SU-DHL-6 (cell line): Measurements from ENCODE around the gene KCNA3.

ENCODE experiments used
- H2AFZ ChIP-seq: fragments of 200-600 bp; sonication (generic); 2 replicates; pipeline ENCODE4 v1.6.1; 2014; ENCODE audit warnings: low read depth, mild to moderate bottlenecking, moderate library complexity, mixed read lengths, antibody characterized with exemption, low read length; ENCODE audit not compliant: severe bottlenecking
- H3F3A ChIP-seq: fragments of 200-600 bp; shearing (Covaris generic); 2 replicates; pipeline ENCODE4 v1.6.0; 2016; ENCODE audit warnings: antibody characterized with exemption, mild to moderate bottlenecking; ENCODE audit not compliant: insufficient read depth
- H3K27ac ChIP-seq: fragments of 200-600 bp; sonication (generic); 2 replicates; pipeline ENCODE4 v1.5.1; 2016; ENCODE audit warnings: low read depth, mild to moderate bottlenecking, low read length, moderate library complexity, mixed read lengths
- H3K27me3 ChIP-seq: fragments of 200-600 bp; sonication (generic), shearing (Covaris generic); 2 replicates; pipeline ENCODE4 v1.6.0; 2014; ENCODE audit warnings: mild to moderate bottlenecking, low read length
- H3K36me3 ChIP-seq: fragments of 200-600 bp; sonication (generic); 2 replicates; pipeline ENCODE4 v1.6.1; 2014; ENCODE audit warnings: mild to moderate bottlenecking, low read length, mixed read lengths
- H3K4me2 ChIP-seq: fragments of 300-600, 200-600 bp; shearing (Covaris generic), sonication (generic); 2 replicates; pipeline ENCODE4 v1.6.0; 2014; ENCODE audit warnings: low read length, low read depth, mild to moderate bottlenecking; ENCODE audit not compliant: poor library complexity, severe bottlenecking
- H3K4me3 ChIP-seq: fragments of 200-600 bp; sonication (generic); 2 replicates; pipeline ENCODE4 v1.5.1; 2014; ENCODE audit warnings: antibody characterized with exemption, low read length, mild to moderate bottlenecking, mixed read lengths; ENCODE audit not compliant: insufficient read depth, poor library complexity, severe bottlenecking
- H3K79me2 ChIP-seq: fragments of 200-600 bp; sonication (generic); 2 replicates; pipeline ENCODE4 v1.6.1; 2014; ENCODE audit warnings: mild to moderate bottlenecking, low read length, moderate library complexity; ENCODE audit not compliant: insufficient read depth
- H3K9ac ChIP-seq: fragments of 200-600 bp; sonication (generic); 2 replicates; pipeline ENCODE4 v1.7.0; 2014; ENCODE audit warnings: mild to moderate bottlenecking, low read length
- H3K9me2 ChIP-seq: fragments of 200-600 bp; sonication (generic); replicated peaks from 2 replicates; pipeline ENCODE4 v1.6.1; 2014; ENCODE audit warnings: low read length; ENCODE audit not compliant: insufficient read depth
- H3K9me3 ChIP-seq: fragments of 200-600 bp; sonication (generic); 2 replicates; pipeline ENCODE4 v1.6.1; 2014; ENCODE audit warnings: low read length, mixed read lengths; ENCODE audit not compliant: insufficient read depth
- H4K20me1 ChIP-seq: fragments of 200-600 bp; sonication (generic); 2 replicates; pipeline ENCODE4 v1.6.1; 2014; ENCODE audit warnings: low read depth, mild to moderate bottlenecking, antibody characterized with exemption, low read length, moderate library complexity, mixed read lengths
- EZH2phosphoT487 ChIP-seq: fragments of 200-600 bp; sonication (generic), shearing (Covaris generic); conservative IDR thresholded peaks from 2 replicates; pipeline ENCODE4 v1.6.1; 2018; ENCODE audit warnings: mild to moderate bottlenecking, antibody characterized with exemption, low read length, moderate library complexity, mixed read lengths
- TF ChIP-seq, protein P1 (sequence below): fragments of 200-600 bp; sonication (generic); IDR thresholded peaks from one replicate; pipeline ENCODE4 v1.5.1; 2017; ENCODE audit warnings: antibody characterized with exemption, mild to moderate bottlenecking, low read length, moderate library complexity; ENCODE audit not compliant: insufficient read depth, poor library complexity, severe bottlenecking

The KCNA3 gene

DNA sequence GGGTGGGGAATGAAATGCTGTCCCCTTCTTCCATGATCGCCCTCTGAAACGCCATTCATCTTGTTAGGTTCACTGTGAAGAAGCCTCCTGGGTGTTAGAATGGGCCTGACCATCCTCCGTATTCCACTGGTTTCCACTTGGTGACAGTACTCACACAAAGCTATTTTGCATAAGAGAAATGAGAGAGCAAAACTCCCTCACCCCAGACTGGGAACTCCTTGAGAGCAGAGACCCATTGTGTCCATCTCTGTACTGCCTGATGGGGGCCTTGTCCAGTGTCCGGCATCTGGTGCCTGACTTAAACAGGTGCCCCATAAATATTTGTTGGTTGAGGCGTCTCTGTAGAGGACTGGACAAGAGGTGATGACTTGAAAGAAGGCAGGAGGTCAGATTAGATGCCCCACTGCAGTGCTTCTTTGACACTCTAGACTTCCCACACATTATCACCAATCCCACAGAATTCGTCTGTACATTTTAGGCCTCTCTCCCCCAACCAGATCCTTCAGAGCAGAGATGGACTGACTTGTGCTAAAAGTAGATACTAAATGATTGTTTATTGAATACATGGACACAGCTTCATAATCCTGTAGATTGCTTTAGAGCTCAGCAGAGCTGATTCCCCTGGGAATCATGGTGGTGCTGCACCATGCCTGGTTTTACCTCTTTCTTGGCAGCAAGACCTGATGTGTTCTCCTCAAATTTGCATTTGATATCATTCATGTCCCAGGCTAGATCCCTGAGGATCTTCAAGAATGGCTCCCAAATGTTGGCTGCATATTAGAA is 46.2 kb downstream of the KCNA3 start:
- Histone ChIP-seq H3F3A (no peaks in the 10 kb centered on the region), H2AFZ (no peak overlapping the region), H4K20me1 (no peaks in the 10 kb centered on the region), H3K36me3 (no peaks in the 10 kb centered on the region), H3K9ac (no peak overlapping the region), H3K4me3 (no peak overlapping the region), H3K27ac (no peak overlapping the region), H3K9me2 (no peaks in the 10 kb centered on the region), H3K79me2 (no peaks in the 10 kb centered on the region), H3K27me3 (no peaks in the 10 kb centered on the region), H3K4me2 (no peak overlapping the region), H3K9me3 (no peaks in the 10 kb centered on the region)
- TF ChIP-seq, protein P1, sequence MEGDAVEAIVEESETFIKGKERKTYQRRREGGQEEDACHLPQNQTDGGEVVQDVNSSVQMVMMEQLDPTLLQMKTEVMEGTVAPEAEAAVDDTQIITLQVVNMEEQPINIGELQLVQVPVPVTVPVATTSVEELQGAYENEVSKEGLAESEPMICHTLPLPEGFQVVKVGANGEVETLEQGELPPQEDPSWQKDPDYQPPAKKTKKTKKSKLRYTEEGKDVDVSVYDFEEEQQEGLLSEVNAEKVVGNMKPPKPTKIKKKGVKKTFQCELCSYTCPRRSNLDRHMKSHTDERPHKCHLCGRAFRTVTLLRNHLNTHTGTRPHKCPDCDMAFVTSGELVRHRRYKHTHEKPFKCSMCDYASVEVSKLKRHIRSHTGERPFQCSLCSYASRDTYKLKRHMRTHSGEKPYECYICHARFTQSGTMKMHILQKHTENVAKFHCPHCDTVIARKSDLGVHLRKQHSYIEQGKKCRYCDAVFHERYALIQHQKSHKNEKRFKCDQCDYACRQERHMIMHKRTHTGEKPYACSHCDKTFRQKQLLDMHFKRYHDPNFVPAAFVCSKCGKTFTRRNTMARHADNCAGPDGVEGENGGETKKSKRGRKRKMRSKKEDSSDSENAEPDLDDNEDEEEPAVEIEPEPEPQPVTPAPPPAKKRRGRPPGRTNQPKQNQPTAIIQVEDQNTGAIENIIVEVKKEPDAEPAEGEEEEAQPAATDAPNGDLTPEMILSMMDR = no peak
- no peak for TF ChIP-seq EZH2phosphoT487

DNA sequence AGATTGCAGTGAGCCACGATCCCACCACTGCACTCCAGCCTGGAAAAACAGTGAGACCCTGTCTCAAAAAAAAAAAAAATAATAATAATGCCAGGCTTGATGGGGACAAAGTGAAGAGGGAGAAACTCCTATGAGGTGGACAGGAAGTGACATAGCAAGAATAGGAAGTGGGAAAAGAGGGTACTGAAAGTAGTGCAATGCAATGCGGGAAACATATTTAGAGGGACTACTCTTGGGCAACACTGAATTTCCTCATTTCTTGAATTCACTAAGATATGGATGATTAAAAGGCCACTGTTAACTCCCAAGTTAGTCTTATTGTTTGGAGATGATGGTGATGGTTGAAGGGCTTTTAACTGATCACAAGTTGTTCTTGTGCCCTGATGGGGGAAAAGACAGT is 47.0 kb downstream of the KCNA3 start:
- TF ChIP-seq, protein P1 = no peak
- no peak for TF ChIP-seq EZH2phosphoT487
- H3K9ac ChIP-seq = no peak overlapping the region
- H3K27me3 ChIP-seq = no peaks in the 10 kb centered on the region
- H3K79me2 ChIP-seq = no peaks in the 10 kb centered on the region
- no peaks in the 10 kb centered on the region for H3K9me2 ChIP-seq
- no peak overlapping the region for H3K4me3 ChIP-seq
- H3K36me3 ChIP-seq = no peaks in the 10 kb centered on the region
- H4K20me1 ChIP-seq = no peaks in the 10 kb centered on the region
- H3K4me2 ChIP-seq = no peak overlapping the region
- no peak overlapping the region for H2AFZ ChIP-seq
- H3K9me3 ChIP-seq = no peaks in the 10 kb centered on the region
- no peak overlapping the region for H3K27ac ChIP-seq
- H3F3A ChIP-seq = no peaks in the 10 kb centered on the region

GRCh38 chr1:110626889-110627288 is 47.9 kb downstream of the KCNA3 start:
- H3K27ac ChIP-seq = no peak overlapping the region
- H3K4me2 ChIP-seq = no peak overlapping the region
- TF ChIP-seq EZH2phosphoT487 = no peak
- TF ChIP-seq, protein P1 = no peak
- H3K9me2 ChIP-seq = no peaks in the 10 kb centered on the region
- no peaks in the 10 kb centered on the region for H3K79me2 ChIP-seq
- H3K9me3 ChIP-seq = no peaks in the 10 kb centered on the region
- H2AFZ ChIP-seq = no peak overlapping the region
- no peaks in the 10 kb centered on the region for H4K20me1 ChIP-seq
- H3K36me3 ChIP-seq = no peaks in the 10 kb centered on the region
- H3K4me3 ChIP-seq = no peak overlapping the region
- no peak overlapping the region for H3K9ac ChIP-seq
- no peaks in the 10 kb centered on the region for H3K27me3 ChIP-seq
- no peaks in the 10 kb centered on the region for H3F3A ChIP-seq
